HepG2 (cell line): ENCODE data around the gene GRM4. TPM values are rescaled to one million over a fixed set of nuclear protein-coding genes. Genes with fewer than 3 reads are reported as not detected.

Experiments
- ATAC-seq: fragments of 200-7000 bp; cut with Tn5 transposase; 3 replicates; pipeline ENCODE4 v1.9.1; 2020; ENCODE audit warnings: mild to moderate bottlenecking, moderate library complexity
- BruUV-seq: library from RNA; stranded (reverse); fragments of 400-500 nt; replicated peaks from 2 replicates; lab custom pipeline; 2021; lab: Mats Ljungman, UMichigan
- CTCF ChIA-PET: fragments of 300-600 bp; formaldehyde crosslinking; extraction: SDS; loops from one replicate; lab custom pipeline; 2021; ENCODE audit warnings: low total read pairs, inconsistent platforms, low intra/inter-chr PET ratio; lab: Yijun Ruan, JAX
- POLR2A ChIA-PET: fragments of 350-600 bp; sonication (Branson Sonifier 250); formaldehyde crosslinking; loops from one replicate; lab custom pipeline; 2020; ENCODE audit warnings: antibody characterized with exemption, inconsistent platforms; lab: Yijun Ruan, JAX
- DNase-seq: peaks from one replicate; pipeline ENCODE4 v3.0.0-alpha.2; 2015; ENCODE audit warnings: low spot score
- FAIRE-seq: peaks from 3 replicates; lab custom pipeline; 2011; peaks lifted over from hg19 to GRCh38; lab: Jason Lieb, UNC
- H2AFZ ChIP-seq: one replicate; pipeline ENCODE4 v1.6.1; 2011; ENCODE audit warnings: low read length, inconsistent platforms
- H3K27ac ChIP-seq: fragments of 300-600 bp; 3 replicates; pipeline ENCODE4 v1.8.0; 2011; ENCODE audit warnings: mixed run types, mild to moderate bottlenecking, mixed read lengths, low read length, inconsistent platforms; ENCODE audit not compliant: insufficient read depth; ENCODE audit errors: extremely low read length
- H3K27me3 ChIP-seq, 2 experiments: fragments of 200-600 bp in 1 of 2; 2 replicates in 1 of 2; 3 replicates in 1 of 2; pipeline versions ENCODE4 v1.6.0 to v1.8.0; 2011; ENCODE audit warnings: low read length in 2 of 2, mild to moderate bottlenecking in 2 of 2, moderate library complexity in 2 of 2, inconsistent platforms in 1 of 2; ENCODE audit not compliant: insufficient read depth in 2 of 2, control insufficient read depth in 1 of 2
- H3K36me3 ChIP-seq, 2 experiments: fragments of 200-600 bp in 1 of 2; replicated peaks in 1 of 2; 2 replicates in 1 of 2; 3 replicates in 1 of 2; pipeline versions ENCODE4 v1.5.1 to v1.8.0; 2011; ENCODE audit warnings: low read length in 2 of 2, inconsistent platforms in 1 of 2; ENCODE audit not compliant: insufficient read depth in 2 of 2, control insufficient read depth in 1 of 2
- H3K4me1 ChIP-seq: 2 replicates; pipeline ENCODE4 v1.5.1; 2012; ENCODE audit warnings: low read length, inconsistent platforms; ENCODE audit not compliant: insufficient read depth
- H3K4me2 ChIP-seq: 2 replicates; pipeline ENCODE4 v1.6.0; 2011; ENCODE audit warnings: low read depth, low read length, inconsistent platforms
- H3K4me3 ChIP-seq, 3 experiments: fragments of 200-600 bp in 1 of 3; sonication (generic), shearing (Covaris generic) in 1 of 3; replicated peaks in 1 of 3; 2 replicates each; pipeline ENCODE4 v1.5.1; 2011 to 2016; ENCODE audit warnings: low read length in 3 of 3, inconsistent platforms in 2 of 3, low read depth in 2 of 3, mild to moderate bottlenecking in 2 of 3, control low read depth in 1 of 3, mixed read lengths in 1 of 3; ENCODE audit not compliant: insufficient read depth in 1 of 3
- H3K79me2 ChIP-seq: one replicate; pipeline ENCODE4 v1.6.1; 2011; ENCODE audit warnings: low read length, inconsistent platforms; ENCODE audit not compliant: insufficient read depth
- H3K9ac ChIP-seq: 2 replicates; pipeline ENCODE4 v1.6.0; 2011; ENCODE audit warnings: mild to moderate bottlenecking, low read depth, low read length, inconsistent platforms; ENCODE audit not compliant: insufficient read depth
- H3K9me3 ChIP-seq: 2 replicates; pipeline ENCODE4 v1.5.1; 2012; ENCODE audit warnings: mild to moderate bottlenecking, low read length
- H4K20me1 ChIP-seq: 2 replicates; pipeline ENCODE4 v1.6.0; 2011; ENCODE audit warnings: inconsistent platforms, mild to moderate bottlenecking, low read length, moderate library complexity; ENCODE audit not compliant: insufficient read depth
- KLF16 ChIP-seq, 2 experiments: sonication (generic) in 1 of 2; formaldehyde crosslinking in 1 of 2; IDR thresholded peaks; 2 replicates each; pipeline versions ENCODE4 v1.6.1 to v1.8.0; 2016 to 2023; ENCODE audit warnings: missing genetic modification reagents in 2 of 2, missing compliant biosample characterization in 1 of 2
- RFXANK ChIP-seq: IDR thresholded peaks from 2 replicates; pipeline ENCODE4 v1.6.1; 2016
- WGBS: methylation state at CpG from one replicate; pipeline ENCODE4 v1.1.6; 2017; ENCODE audit warnings: low lambda C conversion rate; 5-methylcytosine and 5-hydroxymethylcytosine counted together
- in situ Hi-C: cut with HindIII; loops from 2 replicates; pipeline ENCODE4 v1.10.0; 2017; ENCODE audit warnings: low pct_unique_long_range_greater_than_20kb; ENCODE audit not compliant: extremely low pct_ligation_motif_present
- intact Hi-C: fragments of 100-400 bp; cut with micrococcal nuclease; formaldehyde crosslinking; loops from one replicate; pipeline ENCODE4 v1.10.0; 2022; ENCODE audit not compliant: unreplicated experiment
- polyA plus RNA-seq, 8 experiments: library from polyadenylated mRNA; depleted of rRNA in 3 of 8; stranded (reverse) in 7 of 8; unstranded in 1 of 8; fragments of >200 nt; fragmentation: Illumina TruSeq in 4 of 8; extraction: Trizol in 4 of 8; gene quantifications; 2 replicates each; pipeline versions ENCODE4 v1.2.1 to v1.2.3, GENCODE V29; 2011 to 2016; ENCODE audit warnings: low read depth in 4 of 8, missing spikeins in 1 of 8, mixed read lengths in 1 of 8; ENCODE audit not compliant: insufficient read depth in 1 of 8
- total RNA-seq, 5 experiments: library from RNA; depleted of rRNA; stranded (reverse); fragments of >200 nt; fragmentation: Illumina TruSeq; extraction: Trizol; gene quantifications; 2 replicates each; pipeline ENCODE4 v1.2.3, GENCODE V29; 2016; ENCODE audit warnings: low read depth in 1 of 5
- TF ChIP-seq, protein P1 (sequence below): sonication (generic); formaldehyde crosslinking; IDR thresholded peaks from 2 replicates; pipeline ENCODE4 v1.5.1; 2020; ENCODE audit warnings: mild to moderate bottlenecking, missing genetic modification reagents, borderline replicate concordance

GRM4 gene
- total and polyA plus RNA-seq, 2 of the 13 experiments (the other 11 are each of a cell fraction or from before 2014, with no cell fraction given), result not detected

DNA sequence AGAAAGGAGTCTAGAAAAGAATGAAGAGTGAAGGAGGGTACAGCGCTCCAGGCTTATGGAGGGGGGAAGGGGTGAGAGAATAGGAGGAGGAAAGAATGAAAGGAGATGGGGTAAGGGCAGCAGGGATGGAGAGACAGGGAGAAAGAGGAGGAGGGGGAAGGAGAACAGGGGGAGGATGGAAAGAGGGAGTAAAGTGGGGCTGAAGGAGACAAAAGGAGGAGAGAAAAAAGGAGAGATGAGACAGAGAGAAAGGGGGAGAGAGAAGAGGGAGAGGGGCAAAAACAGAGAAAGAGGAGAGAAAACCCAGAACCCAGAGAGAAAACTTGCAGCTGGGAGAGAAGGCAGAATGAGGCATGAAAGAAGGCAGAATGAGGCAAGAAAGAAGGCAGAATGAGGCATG, 110.7 kb downstream of the GRM4 start:
- WGBS, result 22% methylated on average over 1 of the region's 1 CpG

More for the DNA sequence above, 110.7 kb downstream of the GRM4 start:
- H3K27me3 ChIP-seq, result peaks cover 8 to 57% of the 10 kb centered on the region in 2 experiments; a peak in 4 of 5 replicates
- no peak for FAIRE-seq
- no peaks in the 10 kb centered on the region for H3K9me3 ChIP-seq
- H4K20me1 ChIP-seq, result no peaks in the 10 kb centered on the region
- ATAC-seq, result no peak
- in situ Hi-C loops, result no loop called here
- H3K4me3 ChIP-seq, result no peak overlapping the region
- H2AFZ ChIP-seq, result no peak overlapping the region
- no peaks in the 10 kb centered on the region for H3K79me2 ChIP-seq
- no peaks in the 10 kb centered on the region for H3K36me3 ChIP-seq
- no peak overlapping the region for H3K4me2 ChIP-seq
- POLR2A ChIA-PET, result no interaction called here
- no peak overlapping the region for H3K27ac ChIP-seq
- no peak for DNase-seq
- no peak for TF ChIP-seq RFXANK (CRISPR knock-in tag)
- TF ChIP-seq KLF16 (CRISPR knock-in tag; IDR thresholded peaks at IDR 0.05), result no peak
- TF ChIP-seq, protein P1, sequence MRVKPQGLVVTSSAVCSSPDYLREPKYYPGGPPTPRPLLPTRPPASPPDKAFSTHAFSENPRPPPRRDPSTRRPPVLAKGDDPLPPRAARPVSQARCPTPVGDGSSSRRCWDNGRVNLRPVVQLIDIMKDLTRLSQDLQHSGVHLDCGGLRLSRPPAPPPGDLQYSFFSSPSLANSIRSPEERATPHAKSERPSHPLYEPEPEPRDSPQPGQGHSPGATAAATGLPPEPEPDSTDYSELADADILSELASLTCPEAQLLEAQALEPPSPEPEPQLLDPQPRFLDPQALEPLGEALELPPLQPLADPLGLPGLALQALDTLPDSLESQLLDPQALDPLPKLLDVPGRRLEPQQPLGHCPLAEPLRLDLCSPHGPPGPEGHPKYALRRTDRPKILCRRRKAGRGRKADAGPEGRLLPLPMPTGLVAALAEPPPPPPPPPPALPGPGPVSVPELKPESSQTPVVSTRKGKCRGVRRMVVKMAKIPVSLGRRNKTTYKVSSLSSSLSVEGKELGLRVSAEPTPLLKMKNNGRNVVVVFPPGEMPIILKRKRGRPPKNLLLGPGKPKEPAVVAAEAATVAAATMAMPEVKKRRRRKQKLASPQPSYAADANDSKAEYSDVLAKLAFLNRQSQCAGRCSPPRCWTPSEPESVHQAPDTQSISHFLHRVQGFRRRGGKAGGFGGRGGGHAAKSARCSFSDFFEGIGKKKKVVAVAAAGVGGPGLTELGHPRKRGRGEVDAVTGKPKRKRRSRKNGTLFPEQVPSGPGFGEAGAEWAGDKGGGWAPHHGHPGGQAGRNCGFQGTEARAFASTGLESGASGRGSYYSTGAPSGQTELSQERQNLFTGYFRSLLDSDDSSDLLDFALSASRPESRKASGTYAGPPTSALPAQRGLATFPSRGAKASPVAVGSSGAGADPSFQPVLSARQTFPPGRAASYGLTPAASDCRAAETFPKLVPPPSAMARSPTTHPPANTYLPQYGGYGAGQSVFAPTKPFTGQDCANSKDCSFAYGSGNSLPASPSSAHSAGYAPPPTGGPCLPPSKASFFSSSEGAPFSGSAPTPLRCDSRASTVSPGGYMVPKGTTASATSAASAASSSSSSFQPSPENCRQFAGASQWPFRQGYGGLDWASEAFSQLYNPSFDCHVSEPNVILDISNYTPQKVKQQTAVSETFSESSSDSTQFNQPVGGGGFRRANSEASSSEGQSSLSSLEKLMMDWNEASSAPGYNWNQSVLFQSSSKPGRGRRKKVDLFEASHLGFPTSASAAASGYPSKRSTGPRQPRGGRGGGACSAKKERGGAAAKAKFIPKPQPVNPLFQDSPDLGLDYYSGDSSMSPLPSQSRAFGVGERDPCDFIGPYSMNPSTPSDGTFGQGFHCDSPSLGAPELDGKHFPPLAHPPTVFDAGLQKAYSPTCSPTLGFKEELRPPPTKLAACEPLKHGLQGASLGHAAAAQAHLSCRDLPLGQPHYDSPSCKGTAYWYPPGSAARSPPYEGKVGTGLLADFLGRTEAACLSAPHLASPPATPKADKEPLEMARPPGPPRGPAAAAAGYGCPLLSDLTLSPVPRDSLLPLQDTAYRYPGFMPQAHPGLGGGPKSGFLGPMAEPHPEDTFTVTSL (CRISPR knock-in tag), result no peak
- TF ChIP-seq, all 625 proteins: peak for 0
- no peak overlapping the region for H3K9ac ChIP-seq
- CTCF ChIA-PET, result no interaction called here
- no TSS peak for BruUV-seq
- H3K4me1 ChIP-seq, result no peaks in the 10 kb centered on the region
- intact Hi-C loops, result no loop called here
